Psoas muscle (tissue), 8 donors: ENCODE measurements around the gene TMEM154. TPM values are rescaled to one million over a fixed set of nuclear protein-coding genes. Genes with fewer than 3 reads are reported as not detected.

Experiments used
- ATAC-seq, 4 donors: fragments of 200-7000 bp; cut with Tn5 transposase; one replicate each; pipeline ENCODE4 v1.9.1; 2020; ENCODE audit warnings: moderate library complexity in 3 of 4, mild to moderate bottlenecking in 2 of 4
- DNase-seq, 2 donors: peaks; one replicate each; pipeline ENCODE4 v3.0.0-alpha.2; 2020
- H3K27ac ChIP-seq: fragments of 200-600 bp; one replicate; pipeline ENCODE4 v1.8.0; 2022
- H3K27me3 ChIP-seq, 3 donors: fragments of 200-600 bp in 1 of 3; one replicate each; pipeline versions ENCODE4 v1.6.1 to v1.8.0; 2013 to 2022; ENCODE audit warnings: low read length in 2 of 3, mild to moderate bottlenecking in 2 of 3, moderate library complexity in 1 of 3; ENCODE audit not compliant: insufficient read depth in 3 of 3
- H3K36me3 ChIP-seq, 2 donors: fragments of 200-600 bp in 1 of 2; one replicate each; pipeline versions ENCODE4 v1.6.1 to v1.8.0; 2013 to 2022; ENCODE audit warnings: low read depth in 1 of 2, mild to moderate bottlenecking in 1 of 2, moderate library complexity in 1 of 2; ENCODE audit not compliant: insufficient read depth in 1 of 2
- H3K4me1 ChIP-seq: fragments of 200-600 bp; one replicate; pipeline ENCODE4 v1.8.0; 2022
- H3K4me3 ChIP-seq: fragments of 200-600 bp; one replicate; pipeline ENCODE4 v1.8.0; 2022; ENCODE audit warnings: mild to moderate bottlenecking
- H3K9me3 ChIP-seq: fragments of 200-600 bp; one replicate; pipeline ENCODE4 v1.8.0; 2022
- CTCF ChIP-seq: fragments of 200-600 bp; IDR thresholded peaks from one replicate; pipeline ENCODE4 v1.8.0; 2022; ENCODE audit warnings: antibody characterized with exemption
- WGBS, 3 donors: extraction: QIAGEN DNeasy Blood & Tissue Kit; methylation state at CpG; one replicate each; pipeline versions ENCODE4 v1.1.6 to v1.1.7; 2013; 5-methylcytosine and 5-hydroxymethylcytosine counted together
- intact Hi-C, 2 donors: fragments of 100-400 bp; cut with DNase I; formaldehyde crosslinking; loops; one replicate each; pipeline versions ENCODE4 v1.11.0 to v1.14.2; 2022
- polyA plus RNA-seq, 3 donors: library from polyadenylated mRNA; stranded (reverse); fragments of 200-250 nt; gene quantifications; one replicate each; pipeline ENCODE4 v1.2.3, GENCODE V29; 2013
- total RNA-seq, 4 donors: library from RNA; stranded (reverse); fragmentation: NEBNext Ultra II Directional in 2 of 4; extraction: Animal tissue kit (Norgen Biotek cat#: 25700) in 2 of 4; gene quantifications; one replicate each; pipeline versions ENCODE4 v1.2.1 to v1.2.4, GENCODE V29; 2021 to 2023
- donor health status: healthy with polysubstance abuse.
- donor health status: DM: no; HTN: no; CAD: no; lungs with moderate emphysema.
- donor health status: Bipolar disorder and iron deficiency.
- donor health status: healthy.
- donor health status: DM: yes; HTN: yes; CAD: no.
- donor health status: DM: no; HTN: no; CAD: no.
- donor health status: DM: no; HTN: no; CAD: no.
- donor health status: DM: yes; HTN: yes; CAD: no.

Gene TMEM154
- total and polyA plus RNA-seq, 7 donors: 0.06 to 0.98 (median 0.40) TPM

DNA sequence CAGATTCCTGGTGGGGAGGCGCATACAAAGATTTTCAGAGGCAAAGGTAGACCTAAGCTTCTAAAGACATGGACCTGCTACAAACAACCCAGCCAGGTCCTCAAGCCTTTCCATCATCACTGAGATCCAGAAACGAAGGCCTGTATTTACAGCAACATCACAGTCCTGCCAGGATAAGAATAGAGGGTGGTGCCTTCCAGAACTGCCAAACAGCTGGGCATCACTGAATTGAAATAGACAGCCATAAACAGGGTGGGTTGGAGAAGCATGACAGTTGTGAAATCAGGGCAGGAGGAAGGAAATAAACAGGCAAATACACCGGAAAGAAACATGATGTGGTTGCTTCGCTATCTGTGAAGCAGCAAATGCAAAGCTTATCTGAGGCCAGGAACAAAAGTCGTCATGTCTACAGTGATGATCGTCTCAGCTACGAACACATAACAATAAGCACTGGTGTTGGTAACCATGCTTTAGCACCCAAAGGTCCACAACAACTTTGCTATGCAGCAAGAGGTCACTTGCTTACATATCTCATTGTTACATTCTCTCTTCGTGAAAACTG is 6.7 kb upstream of the TMEM154 start:
- peaks cover 15% of the 10 kb centered on the region for H3K4me1 ChIP-seq
- intact Hi-C loops: no loop called here

DNA sequence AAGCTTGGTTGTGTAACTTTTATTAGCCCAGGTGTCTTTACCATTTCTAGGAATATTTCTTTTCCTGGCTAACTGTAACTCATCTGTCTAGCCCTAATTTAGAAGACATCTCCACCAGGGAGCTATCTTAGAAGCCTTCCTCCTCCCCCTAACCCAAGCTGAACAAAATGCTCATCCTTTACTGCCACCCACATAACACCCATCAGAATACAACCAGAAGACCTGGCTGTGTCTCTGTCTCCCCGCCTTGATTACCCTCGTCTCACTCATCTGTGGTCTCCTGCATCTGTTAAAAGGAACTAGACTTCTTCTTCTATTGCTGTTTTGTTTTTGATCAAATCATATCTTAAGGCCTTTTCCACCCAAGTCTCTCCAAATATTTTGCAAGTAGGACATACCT is 4.8 kb upstream of the TMEM154 start:
- Histone ChIP-seq H3K4me1 (peaks cover 2% of the 10 kb centered on the region), H3K27me3 (no peaks in the 10 kb centered on the region), H3K9me3 (no peaks in the 10 kb centered on the region), H3K27ac (no peak overlapping the region), H3K36me3 (no peaks in the 10 kb centered on the region), H3K4me3 (no peak overlapping the region)
- ATAC-seq (no peak), DNase-seq (no peak)
- 79 to 86% (median 84%) methylated on average over 2 of the region's 2 CpGs for WGBS, 3 donors
- intact Hi-C loops: no loop called here
- TF ChIP-seq CTCF: no peak

More for the DNA sequence above, 6.7 kb upstream of the TMEM154 start:
- no peaks in the 10 kb centered on the region for H3K27me3 ChIP-seq
- no peak overlapping the region for H3K4me3 ChIP-seq
- ATAC-seq: peak; percentile 52 to 77 (median 66)
- WGBS, 3 donors: 38 to 45% (median 42%) methylated on average over 8 of the region's 8 CpGs
- no peak for TF ChIP-seq CTCF
- no peak for DNase-seq
- H3K9me3 ChIP-seq: no peaks in the 10 kb centered on the region
- H3K36me3 ChIP-seq: no peaks in the 10 kb centered on the region
- peak overlapping the region; percentile 38 for H3K27ac ChIP-seq

- DNase-seq (no peak), ATAC-seq (no peak)
- H3K36me3 ChIP-seq: no peaks in the 10 kb centered on the region
- TF ChIP-seq CTCF: no peak
- intact Hi-C loops: no loop called here
- no peaks in the 10 kb centered on the region for H3K27me3 ChIP-seq
- H3K9me3 ChIP-seq: no peaks in the 10 kb centered on the region
- no peaks in the 10 kb centered on the region for H3K4me1 ChIP-seq
- H3K4me3 ChIP-seq: no peak overlapping the region
- WGBS, 3 donors: 68 to 85% (median 77%) methylated on average over 3 of the region's 3 CpGs
- no peak overlapping the region for H3K27ac ChIP-seq
These were observed 4.2 kb upstream of the TMEM154 start for GRCh38 chr4:152684007-152684406.

- no peak for ATAC-seq
These were observed 2.5 kb upstream of the TMEM154 start for GRCh38 chr4:152682143-152682941.

More at GRCh38 chr4:152682143-152682941, 2.5 kb upstream of the TMEM154 start:
- Histone ChIP-seq H3K36me3 (no peaks in the 10 kb centered on the region), H3K4me3 (no peak overlapping the region), H3K27me3 (no peaks in the 10 kb centered on the region), H3K9me3 (no peaks in the 10 kb centered on the region), H3K27ac (no peak overlapping the region), H3K4me1 (no peaks in the 10 kb centered on the region)
- no peak for DNase-seq
- intact Hi-C loops: no loop called here
- 59 to 70% (median 68%) methylated on average over 9 of the region's 9 CpGs for WGBS, 3 donors
- TF ChIP-seq CTCF: no peak
